ENCODE measurements around the gene SMARCA4. TPM values are rescaled to one million over a fixed set of nuclear protein-coding genes. Genes with fewer than 3 reads are reported as not detected.

The SMARCA4 gene
- total and polyA plus RNA-seq, 12 donors: 46.3 to 124 (median 64.9) TPM

DNA sequence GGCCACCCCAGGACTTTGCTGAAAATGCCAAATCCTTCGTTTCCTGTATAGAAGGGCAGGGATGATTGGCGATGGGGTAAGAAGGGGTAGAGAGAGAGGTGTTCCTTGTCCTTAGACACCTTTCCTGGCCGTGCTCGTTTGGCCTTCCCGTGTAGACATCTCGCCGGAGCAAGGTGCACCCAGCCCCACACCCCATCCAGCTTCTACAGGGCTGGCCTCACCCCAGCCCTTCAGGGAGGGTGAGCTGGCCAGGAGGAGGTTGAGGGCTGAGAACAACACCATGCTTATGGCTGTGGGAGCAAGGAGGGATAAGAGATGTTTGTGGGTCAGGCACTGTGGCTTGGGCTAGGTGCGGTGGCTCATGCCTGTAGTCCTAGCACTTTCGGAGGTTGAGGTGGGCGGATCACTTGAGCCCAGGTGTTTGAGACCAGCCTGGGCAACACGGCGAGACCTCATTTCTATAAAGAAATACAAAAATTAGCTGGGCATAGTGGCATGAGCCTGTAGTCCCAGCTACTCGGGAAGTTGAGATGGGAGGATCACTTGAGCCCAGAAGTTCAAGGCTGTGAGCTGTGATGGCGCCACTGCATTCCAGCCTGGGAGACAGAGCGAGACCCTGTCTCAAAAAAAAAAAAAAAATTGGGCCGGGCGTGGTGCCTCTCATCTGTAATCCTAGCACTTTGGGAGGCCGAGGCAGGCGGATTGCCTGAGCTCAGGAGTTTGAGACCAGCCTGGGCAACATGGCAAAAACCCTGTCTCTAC lies 15.5 kb downstream of the SMARCA4 start:
- WGBS, 4 donors: 56 to 68% (median 67%) methylated on average over 15 to 19 of the region's 19 CpGs
- Histone ChIP-seq H3K36me3 (replicated peaks in 1 of 2) (no peaks in the 10 kb centered on the region), H3K27ac (peak overlapping the region in 3 of 5 donors; percentile 28 to 67 (median 30)), H3K4me3 (peak overlapping the region in 1 of 4 donors; percentile 24), H3K9me3 (replicated peaks in 1 of 3) (no peaks in the 10 kb centered on the region), H3K27me3 (no peaks in the 10 kb centered on the region), H3K4me1 (replicated peaks in 1 of 2) (peaks cover 19 to 23% of the 10 kb centered on the region in 2 donors)
- intact Hi-C loops (cut with DNase I): no loop called here
- peak in 1 of 7 donors; percentile 32 for DNase-seq
- no peak for TF ChIP-seq POLR2A (IDR thresholded peaks at IDR 0.05)
- TF ChIP-seq, protein P1, sequence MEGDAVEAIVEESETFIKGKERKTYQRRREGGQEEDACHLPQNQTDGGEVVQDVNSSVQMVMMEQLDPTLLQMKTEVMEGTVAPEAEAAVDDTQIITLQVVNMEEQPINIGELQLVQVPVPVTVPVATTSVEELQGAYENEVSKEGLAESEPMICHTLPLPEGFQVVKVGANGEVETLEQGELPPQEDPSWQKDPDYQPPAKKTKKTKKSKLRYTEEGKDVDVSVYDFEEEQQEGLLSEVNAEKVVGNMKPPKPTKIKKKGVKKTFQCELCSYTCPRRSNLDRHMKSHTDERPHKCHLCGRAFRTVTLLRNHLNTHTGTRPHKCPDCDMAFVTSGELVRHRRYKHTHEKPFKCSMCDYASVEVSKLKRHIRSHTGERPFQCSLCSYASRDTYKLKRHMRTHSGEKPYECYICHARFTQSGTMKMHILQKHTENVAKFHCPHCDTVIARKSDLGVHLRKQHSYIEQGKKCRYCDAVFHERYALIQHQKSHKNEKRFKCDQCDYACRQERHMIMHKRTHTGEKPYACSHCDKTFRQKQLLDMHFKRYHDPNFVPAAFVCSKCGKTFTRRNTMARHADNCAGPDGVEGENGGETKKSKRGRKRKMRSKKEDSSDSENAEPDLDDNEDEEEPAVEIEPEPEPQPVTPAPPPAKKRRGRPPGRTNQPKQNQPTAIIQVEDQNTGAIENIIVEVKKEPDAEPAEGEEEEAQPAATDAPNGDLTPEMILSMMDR (IDR thresholded peaks at IDR 0.05): no peak

DNA sequence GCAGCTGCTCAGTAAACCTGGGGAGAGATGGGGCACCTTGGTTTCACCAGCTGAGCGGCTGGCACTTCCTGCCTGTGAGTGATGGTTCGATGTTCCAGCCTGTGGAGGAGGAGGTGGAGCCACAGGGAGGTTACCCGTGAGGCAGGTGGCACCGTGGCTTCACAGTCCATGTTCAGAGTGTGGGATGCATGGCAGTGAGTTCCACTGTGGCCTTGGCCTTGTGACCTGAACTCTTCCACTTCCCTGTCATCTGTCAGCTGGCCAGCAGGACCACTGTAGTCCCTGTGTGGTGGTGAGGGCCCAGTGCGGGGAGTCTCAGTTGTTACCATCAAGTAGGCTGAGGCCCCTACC lies 16.9 kb downstream of the SMARCA4 start:
- no peak overlapping the region for H3K27ac ChIP-seq
- 85 to 100% (median 93%) methylated on average over 1 to 5 of the region's 5 CpGs for WGBS, 4 donors

DNA sequence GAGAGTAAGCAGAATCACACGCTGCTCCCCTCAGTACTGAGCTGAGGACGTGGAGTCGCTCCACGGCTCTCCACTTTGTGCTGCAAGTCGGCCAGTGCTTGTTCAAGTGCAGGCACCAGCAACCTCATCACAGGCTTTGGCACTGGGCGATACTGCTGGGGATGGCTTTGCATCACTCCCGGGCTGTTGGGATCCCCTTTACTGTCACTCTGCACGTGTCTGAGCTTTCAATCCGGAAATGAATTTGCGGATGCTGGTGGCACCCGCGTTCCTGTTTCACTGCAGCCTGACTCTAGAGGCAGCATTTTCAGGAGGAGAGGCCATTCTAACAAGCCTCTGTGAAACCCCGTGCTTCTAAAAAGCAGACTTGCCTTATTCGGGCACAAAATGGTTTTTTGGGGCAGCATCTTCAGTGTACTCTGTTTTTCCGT lies 19.1 kb downstream of the SMARCA4 start:
- WGBS, 4 donors: 80 to 83% (median 82%) methylated on average over 5 to 15 of the region's 15 CpGs

More for the DNA sequence above, 16.9 kb downstream of the SMARCA4 start:
- DNase-seq: no peak
- Histone ChIP-seq H3K4me3 (no peak overlapping the region), H3K9me3 (replicated peaks in 1 of 3) (no peaks in the 10 kb centered on the region), H3K27me3 (no peaks in the 10 kb centered on the region), H3K36me3 (replicated peaks in 1 of 2) (no peaks in the 10 kb centered on the region), H3K4me1 (replicated peaks in 1 of 2) (peaks cover 19 to 23% of the 10 kb centered on the region in 2 donors)
- intact Hi-C loops (cut with DNase I): no loop called here
- TF ChIP-seq POLR2A (IDR thresholded peaks at IDR 0.05): no peak
- TF ChIP-seq, protein P1 (IDR thresholded peaks at IDR 0.05): no peak

DNA sequence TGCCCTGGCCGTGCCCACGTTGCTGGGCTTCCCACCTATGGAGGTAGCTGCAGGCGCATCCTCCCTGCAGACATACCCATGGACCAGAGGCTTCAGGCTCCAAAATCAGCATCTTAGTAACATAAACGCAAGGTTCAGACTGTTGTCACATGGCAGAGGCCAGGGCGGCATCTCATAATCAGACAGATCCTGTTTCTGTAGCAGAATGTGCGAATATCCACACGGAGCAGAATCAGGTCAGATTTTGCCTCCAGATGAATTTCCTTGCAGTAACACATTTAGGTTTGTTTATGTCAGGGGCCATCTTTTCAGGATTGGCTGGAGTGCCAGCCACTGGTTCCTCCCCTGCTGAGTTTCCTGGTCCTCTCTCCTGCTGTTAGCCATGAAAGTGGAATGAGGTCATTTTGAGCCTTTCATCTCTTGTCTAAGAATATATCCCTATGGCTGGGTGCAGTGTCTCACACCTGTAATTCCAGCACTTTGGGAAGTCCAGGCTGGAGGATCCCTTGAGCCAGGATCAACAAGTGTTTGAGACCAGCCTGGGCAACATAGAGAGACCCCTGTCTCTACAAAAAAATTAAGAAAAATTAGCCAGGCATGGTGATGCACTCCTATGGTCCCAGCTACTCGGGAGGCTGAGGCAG lies 20.5 kb downstream of the SMARCA4 start:
- peaks cover 0 to 24% of the 10 kb centered on the region in 2 donors for H3K36me3 ChIP-seq (replicated peaks in 1 of 2)
- H3K9me3 ChIP-seq (replicated peaks in 1 of 3): no peaks in the 10 kb centered on the region
- peaks cover 10 to 11% of the 10 kb centered on the region in 2 donors for H3K4me1 ChIP-seq (replicated peaks in 1 of 2)
- H3K27me3 ChIP-seq: no peaks in the 10 kb centered on the region
- TF ChIP-seq, protein P1 (IDR thresholded peaks at IDR 0.05): no peak
- TF ChIP-seq POLR2A (IDR thresholded peaks at IDR 0.05): no peak
- H3K4me3 ChIP-seq: no peak overlapping the region
- 79 to 92% (median 90%) methylated on average over 8 of the region's 8 CpGs for WGBS, 4 donors
- H3K27ac ChIP-seq: no peak overlapping the region
- intact Hi-C loops (cut with DNase I): no loop called here
- DNase-seq: no peak

More for the DNA sequence above, 19.1 kb downstream of the SMARCA4 start:
- DNase-seq: peak in 1 of 7 donors; percentile 23
- peaks cover 0 to 12% of the 10 kb centered on the region in 2 donors for H3K36me3 ChIP-seq (replicated peaks in 1 of 2)
- H3K27me3 ChIP-seq: no peaks in the 10 kb centered on the region
- intact Hi-C loops (cut with DNase I): no loop called here
- no peak overlapping the region for H3K27ac ChIP-seq
- TF ChIP-seq, protein P1 (IDR thresholded peaks at IDR 0.05): no peak
- no peak for TF ChIP-seq POLR2A (IDR thresholded peaks at IDR 0.05)
- peaks cover 19 to 23% of the 10 kb centered on the region in 2 donors for H3K4me1 ChIP-seq (replicated peaks in 1 of 2)
- no peak overlapping the region for H3K4me3 ChIP-seq
- no peaks in the 10 kb centered on the region for H3K9me3 ChIP-seq (replicated peaks in 1 of 3)
